Left ventricle myocardium inferior (tissue), 1 donor: Measurements from ENCODE around the gene MAGEF1. TPM values are rescaled to one million over a fixed set of nuclear protein-coding genes. Genes with fewer than 3 reads are reported as not detected.

Experiments
- DNase-seq: peaks from one replicate; pipeline ENCODE4 v3.0.0-alpha.2; 2020
- H3K27ac ChIP-seq: fragments of 200-600 bp; replicated peaks from 2 replicates; pipeline ENCODE4 v1.8.0; 2021
- H3K27me3 ChIP-seq: fragments of 200-600 bp; 2 replicates; pipeline ENCODE4 v1.8.0; 2021; ENCODE audit warnings: low read depth
- H3K36me3 ChIP-seq: fragments of 200-600 bp; 2 replicates; pipeline ENCODE4 v1.8.0; 2021
- H3K4me1 ChIP-seq: fragments of 200-600 bp; 2 replicates; pipeline ENCODE4 v1.8.0; 2021
- H3K4me3 ChIP-seq: fragments of 200-600 bp; 2 replicates; pipeline ENCODE4 v1.8.0; 2021; ENCODE audit warnings: mild to moderate bottlenecking, moderate library complexity
- H3K9me3 ChIP-seq: fragments of 200-600 bp; replicated peaks from 2 replicates; pipeline ENCODE4 v1.8.0; 2021
- intact Hi-C: fragments of 100-400 bp; cut with micrococcal nuclease; formaldehyde crosslinking; loops from one replicate; pipeline ENCODE4 v1.11.0; 2022
- total RNA-seq: library from RNA; stranded (reverse); fragmentation: NEBNext Ultra II Directional; extraction: Animal tissue kit (Norgen Biotek cat#: 25700); gene quantifications from one replicate; pipeline ENCODE4 v1.2.1, GENCODE V29; 2021
- TF ChIP-seq, protein P1 (sequence below): fragments of 200-600 bp; IDR thresholded peaks from 2 replicates; pipeline ENCODE4 v1.8.0; 2021; ENCODE audit warnings: antibody characterized with exemption, mild to moderate bottlenecking, borderline replicate concordance
- donor health status: DM: no; HTN: yes; CAD: no; lungs with severe emphysema.

The MAGEF1 gene
- total RNA-seq, 1 donor from 2014 or later, result 35.7 TPM

DNA sequence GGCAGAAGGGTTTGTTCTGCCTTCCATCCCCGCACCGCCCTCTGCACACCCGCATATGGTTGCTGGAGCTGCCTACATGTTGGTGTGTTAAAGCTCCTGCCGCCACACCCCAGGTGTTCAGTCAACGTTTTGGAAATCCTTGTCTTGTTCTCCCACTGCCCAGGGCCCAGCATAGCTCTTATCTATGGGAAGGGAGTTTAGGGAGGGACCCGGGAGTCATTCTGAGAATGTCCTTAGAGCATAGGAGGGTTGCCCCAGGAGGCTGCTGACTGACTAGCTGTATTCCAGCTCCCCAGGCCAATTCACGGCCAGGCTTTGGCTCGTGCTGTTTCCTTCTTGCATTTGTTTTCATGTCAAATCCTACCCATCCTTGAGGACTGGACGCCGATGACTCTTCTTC lies 46.8 kb downstream of the MAGEF1 start:
- H3K27me3 ChIP-seq, result peaks cover 8% of the 10 kb centered on the region
- no peak overlapping the region for H3K4me3 ChIP-seq
- no peak for DNase-seq
- no peaks in the 10 kb centered on the region for H3K36me3 ChIP-seq
- no peaks in the 10 kb centered on the region for H3K9me3 ChIP-seq
- no peak overlapping the region for H3K27ac ChIP-seq
- intact Hi-C loops, result no loop called here
- TF ChIP-seq, protein P1, sequence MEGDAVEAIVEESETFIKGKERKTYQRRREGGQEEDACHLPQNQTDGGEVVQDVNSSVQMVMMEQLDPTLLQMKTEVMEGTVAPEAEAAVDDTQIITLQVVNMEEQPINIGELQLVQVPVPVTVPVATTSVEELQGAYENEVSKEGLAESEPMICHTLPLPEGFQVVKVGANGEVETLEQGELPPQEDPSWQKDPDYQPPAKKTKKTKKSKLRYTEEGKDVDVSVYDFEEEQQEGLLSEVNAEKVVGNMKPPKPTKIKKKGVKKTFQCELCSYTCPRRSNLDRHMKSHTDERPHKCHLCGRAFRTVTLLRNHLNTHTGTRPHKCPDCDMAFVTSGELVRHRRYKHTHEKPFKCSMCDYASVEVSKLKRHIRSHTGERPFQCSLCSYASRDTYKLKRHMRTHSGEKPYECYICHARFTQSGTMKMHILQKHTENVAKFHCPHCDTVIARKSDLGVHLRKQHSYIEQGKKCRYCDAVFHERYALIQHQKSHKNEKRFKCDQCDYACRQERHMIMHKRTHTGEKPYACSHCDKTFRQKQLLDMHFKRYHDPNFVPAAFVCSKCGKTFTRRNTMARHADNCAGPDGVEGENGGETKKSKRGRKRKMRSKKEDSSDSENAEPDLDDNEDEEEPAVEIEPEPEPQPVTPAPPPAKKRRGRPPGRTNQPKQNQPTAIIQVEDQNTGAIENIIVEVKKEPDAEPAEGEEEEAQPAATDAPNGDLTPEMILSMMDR, result no peak
- H3K4me1 ChIP-seq, result peaks cover 10% of the 10 kb centered on the region

DNA sequence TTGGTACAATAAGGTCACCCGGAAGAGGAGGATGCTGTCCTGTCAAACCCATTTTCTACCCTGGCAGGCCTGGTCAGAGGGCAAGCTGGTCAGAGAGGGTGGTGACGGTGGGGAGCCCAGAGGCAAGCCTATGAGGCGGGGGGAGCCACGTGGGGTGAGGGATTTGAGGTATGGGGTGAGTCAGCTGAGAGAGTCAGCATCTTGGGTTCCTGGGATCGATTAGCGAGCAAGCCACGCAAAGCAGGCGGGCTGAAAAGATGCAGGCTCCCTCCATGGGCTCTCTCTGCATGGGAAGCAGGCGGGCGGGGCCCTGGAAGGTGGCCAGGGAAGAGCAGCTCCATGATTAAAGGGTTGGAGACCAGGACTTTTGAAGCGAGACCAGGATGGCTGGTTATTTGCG lies 48.1 kb downstream of the MAGEF1 start:
- Histone ChIP-seq H3K36me3 (no peaks in the 10 kb centered on the region), H3K9me3 (no peaks in the 10 kb centered on the region), H3K27me3 (peaks cover 3% of the 10 kb centered on the region), H3K27ac (no peak overlapping the region), H3K4me3 (no peak overlapping the region), H3K4me1 (peaks cover 16% of the 10 kb centered on the region)
- DNase-seq, result no peak
- TF ChIP-seq, protein P1, result no peak
- intact Hi-C loops, result no loop called here

DNA sequence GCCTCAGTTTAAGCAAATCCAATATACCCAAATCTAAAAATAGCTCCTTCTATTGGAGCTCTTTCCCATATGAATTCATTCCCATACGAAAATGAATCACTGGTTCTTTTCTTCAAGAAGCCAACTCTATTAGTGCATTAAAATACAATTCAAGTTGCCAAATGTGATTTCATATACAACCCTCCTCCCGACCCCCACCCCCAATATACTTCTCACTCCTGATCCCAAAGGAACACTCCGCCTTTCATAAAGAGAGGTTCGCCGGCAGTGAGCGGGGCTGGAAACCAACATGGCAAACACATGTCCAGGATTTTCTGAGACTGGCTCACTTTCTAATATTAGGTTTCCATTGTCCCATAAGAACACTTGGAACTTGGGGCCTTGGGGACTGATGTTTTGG lies 48.5 kb downstream of the MAGEF1 start:
- Histone ChIP-seq H3K27me3 (peaks cover under 1% of the 10 kb centered on the region), H3K4me1 (peaks cover 20% of the 10 kb centered on the region), H3K9me3 (no peaks in the 10 kb centered on the region), H3K27ac (no peak overlapping the region), H3K4me3 (no peak overlapping the region), H3K36me3 (no peaks in the 10 kb centered on the region)
- intact Hi-C loops, result no loop called here
- no peak for DNase-seq
- TF ChIP-seq, protein P1, result no peak

DNA sequence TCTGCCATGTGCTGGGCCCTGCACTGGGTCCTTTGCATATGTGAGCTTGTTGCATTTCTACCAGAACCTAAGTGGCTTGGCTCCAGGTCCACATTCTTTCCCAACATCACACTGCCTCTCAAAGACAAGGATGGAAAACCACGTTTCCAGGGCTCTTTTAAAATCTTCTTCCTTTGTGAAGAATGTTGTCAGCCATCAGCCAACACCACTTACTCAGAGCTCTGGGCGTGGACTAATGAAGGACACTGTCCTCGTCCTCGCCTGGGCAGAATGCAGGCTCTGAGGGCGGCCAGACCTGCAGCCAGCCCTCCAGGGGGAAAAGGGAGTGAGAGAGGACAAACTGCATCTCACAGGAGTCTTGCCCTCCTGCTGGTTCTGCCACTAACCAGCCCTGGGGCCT lies 49.7 kb downstream of the MAGEF1 start:
- no peak for DNase-seq

DNA sequence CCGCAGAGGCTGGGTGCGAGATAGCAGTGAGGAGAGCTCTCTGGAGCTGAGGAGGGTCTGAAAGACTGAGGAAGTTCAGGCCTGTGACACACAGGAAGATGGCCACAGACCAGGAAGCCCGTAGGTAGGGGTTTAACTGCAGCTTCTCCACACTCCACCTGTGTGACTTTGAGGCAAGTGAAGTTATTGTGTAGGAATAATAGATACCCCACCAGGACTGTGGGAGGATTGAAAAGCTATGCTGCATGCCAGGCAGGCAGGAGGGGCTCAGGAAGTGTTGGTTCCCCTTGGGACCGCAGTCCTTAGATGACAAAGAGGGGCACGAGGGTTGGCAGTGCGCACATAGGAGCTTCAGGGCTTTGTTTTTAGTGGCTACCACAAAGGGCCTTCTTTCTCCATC lies 50.9 kb downstream of the MAGEF1 start:
- H3K27ac ChIP-seq, result no peak overlapping the region
- peaks cover 30% of the 10 kb centered on the region for H3K4me1 ChIP-seq
- H3K27me3 ChIP-seq, result no peaks in the 10 kb centered on the region
- no peak overlapping the region for H3K4me3 ChIP-seq
- TF ChIP-seq, protein P1, result no peak
- H3K9me3 ChIP-seq, result no peaks in the 10 kb centered on the region
- no peak for DNase-seq
- no peaks in the 10 kb centered on the region for H3K36me3 ChIP-seq
- intact Hi-C loops, result no loop called here

More for the DNA sequence above, 49.7 kb downstream of the MAGEF1 start:
- Histone ChIP-seq H3K36me3 (no peaks in the 10 kb centered on the region), H3K4me1 (peaks cover 23% of the 10 kb centered on the region), H3K27me3 (no peaks in the 10 kb centered on the region), H3K4me3 (no peak overlapping the region), H3K9me3 (no peaks in the 10 kb centered on the region), H3K27ac (no peak overlapping the region)
- TF ChIP-seq, protein P1, result no peak
- intact Hi-C loops, result no loop called here

Other genes starting within 250 kb of the MAGEF1 start
- gene EPHB3, start 150.3 kb downstream of the MAGEF1 start, total RNA-seq, result 5.0 TPM
- gene VPS8, start 100.1 kb upstream of the MAGEF1 start, total RNA-seq, result 83.9 TPM